Measurements from ENCODE around the gene TRIM49. TPM values are rescaled to one million over a fixed set of nuclear protein-coding genes. Genes with fewer than 3 reads are reported as not detected.
"Not testable (repeated sequence)": the region's sequence is repeated elsewhere in the genome, so short reads cannot be mapped to it uniquely, and the experiment has no call there.

The TRIM49 gene, protein sequence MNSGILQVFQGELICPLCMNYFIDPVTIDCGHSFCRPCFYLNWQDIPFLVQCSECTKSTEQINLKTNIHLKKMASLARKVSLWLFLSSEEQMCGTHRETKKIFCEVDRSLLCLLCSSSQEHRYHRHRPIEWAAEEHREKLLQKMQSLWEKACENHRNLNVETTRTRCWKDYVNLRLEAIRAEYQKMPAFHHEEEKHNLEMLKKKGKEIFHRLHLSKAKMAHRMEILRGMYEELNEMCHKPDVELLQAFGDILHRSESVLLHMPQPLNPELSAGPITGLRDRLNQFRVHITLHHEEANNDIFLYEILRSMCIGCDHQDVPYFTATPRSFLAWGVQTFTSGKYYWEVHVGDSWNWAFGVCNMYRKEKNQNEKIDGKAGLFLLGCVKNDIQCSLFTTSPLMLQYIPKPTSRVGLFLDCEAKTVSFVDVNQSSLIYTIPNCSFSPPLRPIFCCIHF
- not detected in 2 replicates for total RNA-seq (2014; rRNA removed; shearing (Covaris generic))
- not detected in 2 replicates for polyA plus RNA-seq (2015; cell fraction: cytosol; rRNA removed)
- polyA plus RNA-seq (2015; cell fraction: nucleus; rRNA removed) = not detected in 2 replicates

DNA sequence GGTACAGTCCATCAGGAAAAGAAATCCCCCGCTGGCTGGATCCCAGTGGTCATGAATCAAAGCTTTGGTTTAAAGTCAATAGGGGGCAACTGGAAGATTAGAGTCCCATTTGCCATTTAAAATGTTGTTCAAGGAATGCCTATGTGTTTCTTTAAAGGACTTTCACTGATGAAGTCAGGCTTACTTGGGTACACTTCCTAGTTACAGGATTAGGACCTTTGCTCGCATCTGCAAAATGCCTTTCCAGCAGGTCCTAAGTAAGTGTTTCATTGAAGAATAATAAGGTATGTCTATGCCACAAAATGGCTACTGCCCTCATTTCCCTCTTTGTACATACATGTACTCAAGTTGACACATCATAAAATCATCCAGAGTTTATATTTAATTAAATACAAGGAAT is at the start of gene TRIM49:
TSS of gene TRIM49 (minus strand) at position 101 of the 400 bp plus-strand sequence. CDS start 4,106 bp downstream, outside the sequence.
- not testable (repeated sequence) for DNase-seq (ENCODE audit: low read depth)

DNA sequence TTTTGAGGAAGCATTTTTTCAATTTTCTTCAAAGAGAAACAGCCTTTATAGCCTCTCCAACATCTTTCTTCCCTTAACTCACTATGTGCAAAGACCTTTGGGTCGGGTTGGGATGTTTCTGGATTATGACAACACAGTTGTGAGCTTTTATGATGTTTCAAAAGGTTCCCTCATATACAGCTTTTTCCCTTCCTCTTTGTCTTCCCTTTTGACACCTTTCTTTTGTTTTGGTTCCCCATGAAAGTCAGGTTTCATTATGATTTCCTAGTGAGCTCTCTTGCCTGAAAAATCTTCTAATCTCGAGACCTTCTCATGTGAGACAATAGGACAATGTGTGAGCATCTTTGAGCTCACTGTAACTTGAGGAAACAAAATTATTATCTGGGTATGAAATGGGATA is 18.3 kb upstream of the TRIM49 start:
- not testable (repeated sequence) for DNase-seq (ENCODE audit: low read depth)

DNA sequence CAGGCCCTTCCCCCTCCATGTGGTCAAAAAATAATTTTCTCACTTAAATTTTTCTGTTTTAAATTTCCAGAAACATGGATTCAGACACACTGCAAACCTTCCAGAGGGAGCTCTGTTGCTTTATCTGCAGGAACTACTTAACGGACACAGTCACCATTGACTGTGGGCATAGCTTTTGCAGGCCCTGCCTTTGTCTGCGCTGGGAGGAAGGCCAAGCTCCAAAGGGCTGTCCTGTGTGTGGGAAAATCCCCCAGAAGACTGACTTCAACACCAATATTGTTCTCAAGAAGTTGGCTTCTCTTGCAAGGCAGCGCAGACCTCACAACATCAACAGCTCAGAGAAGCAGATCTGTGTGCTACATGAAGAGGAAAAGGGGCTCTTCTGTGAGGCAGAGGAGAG is 11.6 kb upstream of the TRIM49 start:
- not testable (repeated sequence) for DNase-seq (ENCODE audit: low read depth)

DNA sequence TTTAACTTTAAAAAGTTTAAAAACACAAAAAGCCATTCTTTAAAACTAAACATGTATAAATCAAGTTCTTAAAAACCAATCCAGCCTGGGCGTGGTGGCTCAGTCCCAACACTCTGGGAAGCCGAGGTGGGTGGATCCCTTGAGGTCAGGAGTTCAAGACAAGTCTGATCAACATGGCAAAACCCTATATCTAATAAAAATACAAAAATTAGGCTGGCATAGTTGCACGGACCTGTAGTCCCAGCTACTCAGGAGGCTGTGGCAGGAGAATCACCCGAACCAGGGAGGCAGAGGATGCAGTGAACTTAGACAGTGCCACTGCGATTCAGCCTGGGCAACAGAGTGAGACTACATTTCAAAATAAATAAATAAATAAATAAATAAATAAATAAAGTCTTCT is 5.2 kb upstream of the TRIM49 start:
- DNase-seq (ENCODE audit: low read depth) = not testable (repeated sequence)

DNA sequence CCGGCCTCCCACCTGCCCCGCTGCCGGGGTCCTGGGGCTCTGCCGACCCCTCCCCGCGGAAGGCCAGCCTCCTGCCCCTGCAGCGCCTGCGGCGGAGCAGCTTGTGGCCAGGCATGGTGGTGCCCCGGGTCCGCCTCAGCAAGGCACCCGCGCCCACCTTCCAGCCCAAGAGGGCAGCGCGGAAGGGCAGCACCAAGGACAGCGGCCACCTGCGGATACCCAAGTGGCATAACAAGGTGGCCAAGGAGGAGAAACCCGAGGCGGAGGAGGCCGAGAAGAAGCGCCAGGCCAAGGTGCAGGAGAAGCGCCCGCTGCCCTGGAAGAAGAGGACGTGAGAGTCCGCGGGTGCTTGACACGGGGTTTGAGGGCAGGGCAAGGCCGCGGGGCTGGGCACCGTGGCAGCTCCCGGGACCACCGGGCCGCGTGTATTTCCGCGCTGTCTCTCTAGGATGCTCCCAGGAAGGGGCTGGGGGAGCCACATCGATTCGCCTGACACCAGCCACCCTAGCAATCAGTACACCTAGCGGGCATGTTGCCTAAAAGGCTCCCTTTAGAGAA is 20.8 kb downstream of the TRIM49 start:
- DNase-seq (ENCODE audit: low read depth) = not testable (repeated sequence)

DNA sequence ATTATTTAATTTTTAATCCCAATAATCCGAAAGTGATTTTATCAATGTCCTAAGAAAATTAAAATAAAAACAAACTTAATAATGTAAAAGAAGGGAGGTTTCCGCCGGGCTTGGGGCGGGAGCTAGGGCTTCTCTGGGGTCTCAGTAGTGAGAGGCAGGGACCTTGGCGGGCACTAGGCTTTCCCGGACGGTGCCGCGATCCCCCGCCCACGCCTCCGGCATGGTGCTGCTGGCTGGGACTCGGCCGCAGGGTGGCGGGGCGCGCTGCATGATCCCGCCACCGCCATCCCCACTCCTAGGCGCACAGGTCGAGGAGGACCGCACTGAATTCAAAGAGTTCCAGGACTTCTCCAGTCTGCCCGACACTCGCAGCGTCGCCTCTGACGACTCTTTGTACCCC is 22.6 kb downstream of the TRIM49 start:
- DNase-seq (ENCODE audit: low read depth) = not testable (repeated sequence)

DNA sequence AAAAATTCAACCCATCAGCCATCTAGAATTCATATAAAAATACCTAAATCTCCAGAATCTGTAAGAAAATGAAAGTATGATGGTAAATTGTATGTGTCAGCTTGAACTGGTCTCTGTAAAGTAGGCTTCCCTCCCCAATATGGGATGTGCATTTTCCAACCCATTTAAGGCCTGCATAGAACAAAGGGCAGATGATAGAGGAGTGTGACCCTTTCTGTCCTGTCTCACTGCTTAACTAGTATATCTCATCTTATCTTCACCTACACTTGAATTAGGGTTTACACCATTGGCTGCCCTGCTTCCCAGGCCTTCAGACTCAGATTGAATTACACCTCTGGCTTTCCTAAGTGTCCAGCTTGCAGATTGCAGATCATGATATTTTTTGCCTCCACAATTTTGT is 57.6 kb downstream of the TRIM49 start:
- DNase-seq (ENCODE audit: low read depth) = not testable (repeated sequence)

Small RNAs within 50 kb of the gene (small RNA-seq; reads per million reads assigned to genes)
- gene AP003122.3 = not detected

Other genes with a start within 250 kb of the TRIM49 start
- gene TRIM77, start 98.3 kb downstream of the TRIM49 start, total RNA-seq (2014; rRNA removed; shearing (Covaris generic)) = not detected in 2 replicates
- gene TRIM64B, start 69.9 kb upstream of the TRIM49 start, total RNA-seq (2014; rRNA removed; shearing (Covaris generic)) = not detected in 2 replicates
- not detected in 2 replicates for gene TRIM49D1, start 113.7 kb upstream of the TRIM49 start, total RNA-seq (2014; rRNA removed; shearing (Covaris generic))
- gene TRIM49D2, start 115.5 kb upstream of the TRIM49 start, total RNA-seq (2014; rRNA removed; shearing (Covaris generic)) = not detected in 2 replicates
- not detected in 2 replicates for gene TRIM64, start 157.5 kb upstream of the TRIM49 start, total RNA-seq (2014; rRNA removed; shearing (Covaris generic))
- not detected in 2 replicates for gene TRIM49C, start 222.5 kb upstream of the TRIM49 start, total RNA-seq (2014; rRNA removed; shearing (Covaris generic))

Measured in HT1080 (cell line).